Gastroesophageal sphincter (tissue), 3 donors: Measurements from ENCODE around the gene ACER1.

Experiments used
- POLR2AphosphoS5 ChIP-seq: sonication (generic); formaldehyde crosslinking; IDR thresholded peaks from one replicate; pipeline ENCODE4 v1.6.1; 2017; ENCODE audit warnings: antibody characterized with exemption
- TF ChIP-seq, protein P1 (sequence below), 4 experiments: fragments of 200-600 bp in 2 of 4; fragments of 450-650 bp in 2 of 4; sonication (generic) in 1 of 4; IDR thresholded peaks; one replicate each; pipeline ENCODE4 v1.5.1; 2017 to 2019; ENCODE audit warnings: antibody characterized with exemption in 4 of 4, mild to moderate bottlenecking in 2 of 4, moderate library complexity in 2 of 4

DNA sequence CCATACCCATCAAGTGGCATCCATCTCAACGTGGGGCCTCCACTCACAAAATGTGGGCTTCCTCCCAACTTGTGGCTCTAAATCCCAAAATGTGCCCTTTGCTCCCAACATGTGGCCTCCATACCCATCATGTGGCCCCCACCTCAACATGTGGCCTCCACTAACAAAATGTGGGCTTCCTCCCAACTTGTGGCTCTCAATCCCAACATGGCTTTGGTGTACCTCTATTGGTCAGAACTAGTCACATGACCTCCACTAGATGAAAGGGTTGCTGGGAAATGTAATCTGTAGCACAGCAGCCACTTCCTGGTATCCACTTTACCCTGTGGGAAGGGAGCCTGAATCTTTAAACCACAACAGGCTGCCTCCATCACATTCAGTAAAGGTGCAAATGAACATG is 10.1 kb upstream of the ACER1 start:
- TF ChIP-seq, protein P1, sequence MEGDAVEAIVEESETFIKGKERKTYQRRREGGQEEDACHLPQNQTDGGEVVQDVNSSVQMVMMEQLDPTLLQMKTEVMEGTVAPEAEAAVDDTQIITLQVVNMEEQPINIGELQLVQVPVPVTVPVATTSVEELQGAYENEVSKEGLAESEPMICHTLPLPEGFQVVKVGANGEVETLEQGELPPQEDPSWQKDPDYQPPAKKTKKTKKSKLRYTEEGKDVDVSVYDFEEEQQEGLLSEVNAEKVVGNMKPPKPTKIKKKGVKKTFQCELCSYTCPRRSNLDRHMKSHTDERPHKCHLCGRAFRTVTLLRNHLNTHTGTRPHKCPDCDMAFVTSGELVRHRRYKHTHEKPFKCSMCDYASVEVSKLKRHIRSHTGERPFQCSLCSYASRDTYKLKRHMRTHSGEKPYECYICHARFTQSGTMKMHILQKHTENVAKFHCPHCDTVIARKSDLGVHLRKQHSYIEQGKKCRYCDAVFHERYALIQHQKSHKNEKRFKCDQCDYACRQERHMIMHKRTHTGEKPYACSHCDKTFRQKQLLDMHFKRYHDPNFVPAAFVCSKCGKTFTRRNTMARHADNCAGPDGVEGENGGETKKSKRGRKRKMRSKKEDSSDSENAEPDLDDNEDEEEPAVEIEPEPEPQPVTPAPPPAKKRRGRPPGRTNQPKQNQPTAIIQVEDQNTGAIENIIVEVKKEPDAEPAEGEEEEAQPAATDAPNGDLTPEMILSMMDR (IDR thresholded peaks at IDR 0.05) = no peak
- TF ChIP-seq POLR2AphosphoS5 = no peak
